ENCODE results near the gene CA9. TPM values are rescaled to one million over a fixed set of nuclear protein-coding genes. Genes with fewer than 3 reads are reported as not detected.

Gene CA9
- total RNA-seq, 2 experiments from 2014 or later = not detected

GRCh38 chr9:35723908-35724307 lies 50.2 kb downstream of the CA9 start:
- Mint-ChIP-seq H3K27me3 (no peaks in the 10 kb centered on the region), H3K36me3 (ENCODE audit: low read depth) (peaks cover 78% of the 10 kb centered on the region), H3K4me1 (ENCODE audit: low read depth) (peaks cover 6% of the 10 kb centered on the region), H3K9me3 (no peaks in the 10 kb centered on the region), H3K27ac (no peak overlapping the region), H3K4me3 (no peak overlapping the region)
- TF ChIP-seq CTCF (IDR thresholded peaks at IDR 0.05) = no peak
- ATAC-seq (ENCODE audit: poor library complexity) (no peak), DNase-seq (no peak)
- H3K4me3 ChIP-seq (ENCODE audit: low read length) = no peak overlapping the region
- intact Hi-C loops (cut with DNase I, micrococcal nuclease) = no loop called here
- no peak overlapping the region for H3K27ac ChIP-seq (ENCODE audit: low read depth in 1 of 2, low read length in 2 of 2)
- no peaks in the 10 kb centered on the region for H3K9me3 ChIP-seq (ENCODE audit: control insufficient read depth in 1 of 2, insufficient read depth in 1 of 2, low read length in 2 of 2)
- no peaks in the 10 kb centered on the region for H3K27me3 ChIP-seq (ENCODE audit: control insufficient read depth in 1 of 2, insufficient read depth in 2 of 2, low read length in 2 of 2)
- POLR2A ChIA-PET = interaction anchor here (1.0 kb wide), 1 partner anchor 8 kb away, joined by 3 read pairs; the partner anchor contains the start of genes CREB3 and TLN1
- H3K4me1 ChIP-seq (ENCODE audit: insufficient read depth, low read length) = peaks cover 30% of the 10 kb centered on the region
- CTCF ChIA-PET = interaction anchor here (0.6 kb wide), 1 partner anchor 113 kb away, joined by 3 read pairs; no protein-coding TSS in a partner anchor
- peaks cover 87% of the 10 kb centered on the region for H3K36me3 ChIP-seq (ENCODE audit: insufficient read depth, low read length)

- H3K27ac Mint-ChIP-seq = no peak overlapping the region
- H3K4me3 Mint-ChIP-seq = no peak overlapping the region
- CTCF ChIA-PET = no interaction called here
- peaks cover 74% of the 10 kb centered on the region for H3K36me3 ChIP-seq (ENCODE audit: insufficient read depth, low read length)
- peaks cover 64% of the 10 kb centered on the region for H3K36me3 Mint-ChIP-seq (ENCODE audit: low read depth)
- H3K9me3 Mint-ChIP-seq = no peaks in the 10 kb centered on the region
- no peak for TF ChIP-seq CTCF (IDR thresholded peaks at IDR 0.05)
- H3K9me3 ChIP-seq (ENCODE audit: control insufficient read depth in 1 of 2, insufficient read depth in 1 of 2, low read length in 2 of 2) = no peaks in the 10 kb centered on the region
- H3K27me3 ChIP-seq (ENCODE audit: control insufficient read depth in 1 of 2, insufficient read depth in 2 of 2, low read length in 2 of 2) = no peaks in the 10 kb centered on the region
- DNase-seq = no peak
- ATAC-seq (ENCODE audit: poor library complexity) = no peak
- H3K27me3 Mint-ChIP-seq = no peaks in the 10 kb centered on the region
- POLR2A ChIA-PET = no interaction called here
- H3K4me1 Mint-ChIP-seq (ENCODE audit: low read depth) = peaks cover 6% of the 10 kb centered on the region
- no peak overlapping the region for H3K4me3 ChIP-seq (ENCODE audit: low read length)
- no peak overlapping the region for H3K27ac ChIP-seq (ENCODE audit: low read depth in 1 of 2, low read length in 2 of 2)
- intact Hi-C loops (cut with DNase I, micrococcal nuclease) = no loop called here
- peaks cover 44% of the 10 kb centered on the region for H3K4me1 ChIP-seq (ENCODE audit: insufficient read depth, low read length)
Observed at GRCh38 chr9:35725362-35725761, 51.6 kb downstream of the CA9 start.

- peak; percentile 79 for ATAC-seq (ENCODE audit: poor library complexity)
Observed at GRCh38 chr9:35726931-35727330, 53.2 kb downstream of the CA9 start.

More at GRCh38 chr9:35726931-35727330, 53.2 kb downstream of the CA9 start:
- no peaks in the 10 kb centered on the region for H3K9me3 Mint-ChIP-seq
- H3K36me3 Mint-ChIP-seq (ENCODE audit: low read depth) = peaks cover 48% of the 10 kb centered on the region
- ChIA-PET POLR2A (interaction anchor here (1.2 to 3.8 kb wide), 6 partner anchors 10 to 110 kb away, joined by 3 to 25 read pairs (median 6); partner anchors contain the start of genes ARHGEF39, CCDC107, GBA2 and RGP1), CTCF (interaction anchor here (0.9 to 5.8 kb wide), 9 partner anchors 9 to 123 kb away, joined by 3 to 26 read pairs (median 5); partner anchors contain the start of genes GBA2 and RGP1)
- Histone ChIP-seq H3K9me3 (ENCODE audit: control insufficient read depth in 1 of 2, insufficient read depth in 1 of 2, low read length in 2 of 2) (no peaks in the 10 kb centered on the region), H3K27ac (ENCODE audit: low read depth in 1 of 2, low read length in 2 of 2) (peak overlapping the region in 1 of 2 donors; percentile 40), H3K36me3 (ENCODE audit: insufficient read depth, low read length) (peaks cover 59% of the 10 kb centered on the region), H3K4me1 (ENCODE audit: insufficient read depth, low read length) (peaks cover 59% of the 10 kb centered on the region), H3K4me3 (ENCODE audit: low read length) (no peak overlapping the region), H3K27me3 (ENCODE audit: control insufficient read depth in 1 of 2, insufficient read depth in 2 of 2, low read length in 2 of 2) (no peaks in the 10 kb centered on the region)
- peak; percentile 14 for TF ChIP-seq CTCF (IDR thresholded peaks at IDR 0.05)
- intact Hi-C loops (cut with DNase I, micrococcal nuclease) = loop anchor here in 1 of 2 experiments (2.0 kb wide), 1 partner anchor 30 kb away; no protein-coding TSS in a partner anchor
- peak in 12 of 14 experiments; percentile 21 to 68 (median 45) for DNase-seq
- H3K4me1 Mint-ChIP-seq (ENCODE audit: low read depth) = peaks cover 6% of the 10 kb centered on the region
- no peak overlapping the region for H3K27ac Mint-ChIP-seq
- peak overlapping the region; percentile 65 for H3K4me3 Mint-ChIP-seq
- H3K27me3 Mint-ChIP-seq = no peaks in the 10 kb centered on the region
